ENCODE results near the gene NFIB.

The NFIB gene

DNA sequence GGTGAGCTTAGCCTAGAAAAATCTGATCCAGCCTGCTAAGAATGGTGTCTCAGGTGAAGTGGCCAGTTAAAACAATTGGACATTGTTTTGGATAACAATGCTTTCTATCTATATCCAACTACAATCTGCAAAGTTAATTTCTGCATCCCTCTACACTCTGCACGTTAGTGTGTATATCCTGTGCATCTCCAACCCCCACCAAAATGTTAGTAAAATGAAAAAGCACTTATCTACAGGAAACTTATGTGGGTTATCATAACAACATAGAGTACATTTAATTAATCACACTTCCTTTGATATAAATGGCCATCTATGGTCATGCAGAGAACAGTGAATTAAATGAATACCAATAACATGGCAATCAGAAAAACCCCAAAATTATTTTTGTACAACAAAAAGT lies 158.7 kb downstream of the NFIB start:
- H3K27me3 ChIP-seq (replicated peaks; ENCODE audit: insufficient read depth, low read length): peaks cover 13% of the 10 kb centered on the region
- H3K4me1 ChIP-seq (ENCODE audit: low read length): peaks cover 18% of the 10 kb centered on the region
- no peak overlapping the region for H3K27ac ChIP-seq (ENCODE audit: low read length)
- H3K36me3 ChIP-seq (replicated peaks; ENCODE audit: insufficient read depth, low read length): no peaks in the 10 kb centered on the region
- H3K4me2 ChIP-seq (ENCODE audit: low read depth, low read length): no peak overlapping the region
- H4K20me1 ChIP-seq (ENCODE audit: insufficient read depth, low read length): no peaks in the 10 kb centered on the region
- no peaks in the 10 kb centered on the region for H3K9me2 ChIP-seq (replicated peaks; ENCODE audit: insufficient read depth, low read length)
- H3K4me3 ChIP-seq (ENCODE audit: low read length): no peak overlapping the region
- TF ChIP-seq EZH2 (optimal IDR thresholded peaks at IDR 0.05; ENCODE audit: low read depth, low read length): no peak
- TF ChIP-seq CTCF (IDR thresholded peaks at IDR 0.05; ENCODE audit: low read length): no peak
- TF ChIP-seq EZH2phosphoT487 (IDR thresholded peaks at IDR 0.05; ENCODE audit: low read length): no peak
- no peaks in the 10 kb centered on the region for H3K79me2 ChIP-seq (ENCODE audit: low read length)
- no peak overlapping the region for H2AFZ ChIP-seq (ENCODE audit: low read length)
- no peak overlapping the region for H3K9ac ChIP-seq (ENCODE audit: low read length)
- no peak for DNase-seq
- H3F3A ChIP-seq (ENCODE audit: insufficient read depth, low read length): no peaks in the 10 kb centered on the region
- no peaks in the 10 kb centered on the region for H3K9me3 ChIP-seq (replicated peaks; ENCODE audit: insufficient read depth, low read length)

- no peak overlapping the region for H2AFZ ChIP-seq (ENCODE audit: low read length)
These were observed 160.6 kb downstream of the NFIB start for GRCh38 chr9:14153310-14153720.

DNA sequence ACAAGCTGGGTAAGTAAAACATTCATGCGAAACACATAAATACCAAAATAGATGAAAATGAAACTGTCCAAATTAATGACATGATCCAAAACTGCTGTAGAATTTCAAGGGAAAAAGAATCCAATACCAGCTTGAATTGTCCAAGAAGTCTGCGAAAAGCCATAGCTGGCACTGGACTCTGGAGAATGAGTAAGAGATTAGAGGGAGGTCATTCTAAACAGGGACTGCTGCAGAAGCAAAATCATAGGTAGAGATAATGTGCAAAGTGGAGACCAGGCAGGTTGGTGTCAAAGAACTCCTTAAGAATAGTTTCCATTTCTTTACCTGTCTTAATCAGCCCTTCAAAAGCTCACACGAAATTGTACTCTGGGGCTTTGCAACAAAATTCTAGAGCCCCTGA lies 162.5 kb downstream of the NFIB start:
- DNase-seq: no peak
- H3F3A ChIP-seq (ENCODE audit: insufficient read depth, low read length): no peaks in the 10 kb centered on the region
- no peak overlapping the region for H3K4me3 ChIP-seq (ENCODE audit: low read length)
- H3K4me2 ChIP-seq (ENCODE audit: low read depth, low read length): no peak overlapping the region
- H3K9me2 ChIP-seq (replicated peaks; ENCODE audit: insufficient read depth, low read length): no peaks in the 10 kb centered on the region
- H4K20me1 ChIP-seq (ENCODE audit: insufficient read depth, low read length): no peaks in the 10 kb centered on the region
- TF ChIP-seq EZH2 (optimal IDR thresholded peaks at IDR 0.05; ENCODE audit: low read depth, low read length): no peak
- TF ChIP-seq CTCF (IDR thresholded peaks at IDR 0.05; ENCODE audit: low read length): no peak
- no peak for TF ChIP-seq EZH2phosphoT487 (IDR thresholded peaks at IDR 0.05; ENCODE audit: low read length)
- no peak overlapping the region for H3K27ac ChIP-seq (ENCODE audit: low read length)
- H3K4me1 ChIP-seq (ENCODE audit: low read length): peaks cover 11% of the 10 kb centered on the region
- H3K9me3 ChIP-seq (replicated peaks; ENCODE audit: insufficient read depth, low read length): no peaks in the 10 kb centered on the region
- no peaks in the 10 kb centered on the region for H3K36me3 ChIP-seq (replicated peaks; ENCODE audit: insufficient read depth, low read length)
- H3K79me2 ChIP-seq (ENCODE audit: low read length): no peaks in the 10 kb centered on the region
- no peak overlapping the region for H2AFZ ChIP-seq (ENCODE audit: low read length)
- H3K9ac ChIP-seq (ENCODE audit: low read length): no peak overlapping the region
- peaks cover 10% of the 10 kb centered on the region for H3K27me3 ChIP-seq (replicated peaks; ENCODE audit: insufficient read depth, low read length)

More at GRCh38 chr9:14153310-14153720, 160.6 kb downstream of the NFIB start:
- Histone ChIP-seq H3K4me1 (ENCODE audit: low read length) (peaks cover 18% of the 10 kb centered on the region), H3K27ac (ENCODE audit: low read length) (no peak overlapping the region), H3K4me3 (ENCODE audit: low read length) (no peak overlapping the region), H4K20me1 (ENCODE audit: insufficient read depth, low read length) (no peaks in the 10 kb centered on the region), H3K27me3 (replicated peaks; ENCODE audit: insufficient read depth, low read length) (peaks cover 13% of the 10 kb centered on the region), H3K79me2 (ENCODE audit: low read length) (no peaks in the 10 kb centered on the region), H3K36me3 (replicated peaks; ENCODE audit: insufficient read depth, low read length) (no peaks in the 10 kb centered on the region), H3K4me2 (ENCODE audit: low read depth, low read length) (no peak overlapping the region), H3K9me2 (replicated peaks; ENCODE audit: insufficient read depth, low read length) (no peaks in the 10 kb centered on the region), H3F3A (ENCODE audit: insufficient read depth, low read length) (no peaks in the 10 kb centered on the region), H3K9ac (ENCODE audit: low read length) (no peak overlapping the region), H3K9me3 (replicated peaks; ENCODE audit: insufficient read depth, low read length) (no peaks in the 10 kb centered on the region)
- TF ChIP-seq CTCF (IDR thresholded peaks at IDR 0.05; ENCODE audit: low read length) (no peak), EZH2 (optimal IDR thresholded peaks at IDR 0.05; ENCODE audit: low read depth, low read length) (no peak), EZH2phosphoT487 (IDR thresholded peaks at IDR 0.05; ENCODE audit: low read length) (no peak)
- no peak for DNase-seq
